Psoas muscle (tissue), 8 donors: Measurements from ENCODE around the gene TBXAS1. TPM values are rescaled to one million over a fixed set of nuclear protein-coding genes. Genes with fewer than 3 reads are reported as not detected.

Source experiments
- ATAC-seq, 4 donors: fragments of 200-7000 bp; cut with Tn5 transposase; one replicate each; pipeline ENCODE4 v1.9.1; 2020; ENCODE audit warnings: moderate library complexity in 3 of 4, mild to moderate bottlenecking in 2 of 4
- DNase-seq, 2 donors: peaks; one replicate each; pipeline ENCODE4 v3.0.0-alpha.2; 2020
- H3K27ac ChIP-seq: fragments of 200-600 bp; one replicate; pipeline ENCODE4 v1.8.0; 2022
- H3K27me3 ChIP-seq, 3 donors: fragments of 200-600 bp in 1 of 3; one replicate each; pipeline versions ENCODE4 v1.6.1 to v1.8.0; 2013 to 2022; ENCODE audit warnings: low read length in 2 of 3, mild to moderate bottlenecking in 2 of 3, moderate library complexity in 1 of 3; ENCODE audit not compliant: insufficient read depth in 3 of 3
- H3K36me3 ChIP-seq, 2 donors: fragments of 200-600 bp in 1 of 2; one replicate each; pipeline versions ENCODE4 v1.6.1 to v1.8.0; 2013 to 2022; ENCODE audit warnings: low read depth in 1 of 2, mild to moderate bottlenecking in 1 of 2, moderate library complexity in 1 of 2; ENCODE audit not compliant: insufficient read depth in 1 of 2
- H3K4me1 ChIP-seq: fragments of 200-600 bp; one replicate; pipeline ENCODE4 v1.8.0; 2022
- H3K4me3 ChIP-seq: fragments of 200-600 bp; one replicate; pipeline ENCODE4 v1.8.0; 2022; ENCODE audit warnings: mild to moderate bottlenecking
- H3K9me3 ChIP-seq: fragments of 200-600 bp; one replicate; pipeline ENCODE4 v1.8.0; 2022
- CTCF ChIP-seq: fragments of 200-600 bp; IDR thresholded peaks from one replicate; pipeline ENCODE4 v1.8.0; 2022; ENCODE audit warnings: antibody characterized with exemption
- WGBS, 3 donors: extraction: QIAGEN DNeasy Blood & Tissue Kit; methylation state at CpG; one replicate each; pipeline versions ENCODE4 v1.1.6 to v1.1.7; 2013; 5-methylcytosine and 5-hydroxymethylcytosine counted together
- intact Hi-C, 2 donors: fragments of 100-400 bp; cut with DNase I; formaldehyde crosslinking; loops; one replicate each; pipeline versions ENCODE4 v1.11.0 to v1.14.2; 2022
- polyA plus RNA-seq, 3 donors: library from polyadenylated mRNA; stranded (reverse); fragments of 200-250 nt; gene quantifications; one replicate each; pipeline ENCODE4 v1.2.3, GENCODE V29; 2013
- total RNA-seq, 4 donors: library from RNA; stranded (reverse); fragmentation: NEBNext Ultra II Directional in 2 of 4; extraction: Animal tissue kit (Norgen Biotek cat#: 25700) in 2 of 4; gene quantifications; one replicate each; pipeline versions ENCODE4 v1.2.1 to v1.2.4, GENCODE V29; 2021 to 2023
- donor health status: healthy with polysubstance abuse.
- donor health status: DM: no; HTN: no; CAD: no; lungs with moderate emphysema.
- donor health status: Bipolar disorder and iron deficiency.
- donor health status: healthy.
- donor health status: DM: yes; HTN: yes; CAD: no.
- donor health status: DM: no; HTN: no; CAD: no.
- donor health status: DM: no; HTN: no; CAD: no.
- donor health status: DM: yes; HTN: yes; CAD: no.

TBXAS1 gene
- total and polyA plus RNA-seq, 7 donors = 0.90 to 2.9 (median 2.0) TPM

GRCh38 chr7:140041659-140042385, 212.8 kb downstream of the TBXAS1 start:
- ATAC-seq (no peak), DNase-seq (no peak)
- Histone ChIP-seq H3K9me3 (no peaks in the 10 kb centered on the region), H3K27me3 (peaks cover 0 to 2% (median 0%) of the 10 kb centered on the region in 3 donors), H3K27ac (no peak overlapping the region), H3K36me3 (peaks cover 0 to 31% of the 10 kb centered on the region in 2 donors), H3K4me1 (no peaks in the 10 kb centered on the region), H3K4me3 (no peak overlapping the region)
- intact Hi-C loops = no loop called here
- no peak for TF ChIP-seq CTCF
- WGBS, 3 donors = 94 to 96% (median 95%) methylated on average over 12 of the region's 12 CpGs

GRCh38 chr7:140042386-140042670, 213.3 kb downstream of the TBXAS1 start:
- 90 to 95% (median 92%) methylated on average over 10 of the region's 10 CpGs for WGBS, 3 donors
- intact Hi-C loops = no loop called here
- Histone ChIP-seq H3K9me3 (no peaks in the 10 kb centered on the region), H3K4me1 (no peaks in the 10 kb centered on the region), H3K36me3 (peaks cover 0 to 32% of the 10 kb centered on the region in 2 donors), H3K27ac (no peak overlapping the region), H3K4me3 (no peak overlapping the region), H3K27me3 (peaks cover 0 to 2% (median 0%) of the 10 kb centered on the region in 3 donors)
- TF ChIP-seq CTCF = no peak
- DNase-seq (no peak), ATAC-seq (no peak)

- H3K36me3 ChIP-seq = peaks cover 0 to 32% of the 10 kb centered on the region in 2 donors
- WGBS, 3 donors = 86 to 87% (median 87%) methylated on average over 6 of the region's 6 CpGs
- DNase-seq (no peak), ATAC-seq (no peak)
- H3K27me3 ChIP-seq = peaks cover 0 to 2% (median 0%) of the 10 kb centered on the region in 3 donors
- intact Hi-C loops = no loop called here
- no peak for TF ChIP-seq CTCF
- H3K4me1 ChIP-seq = no peaks in the 10 kb centered on the region
- no peak overlapping the region for H3K4me3 ChIP-seq
- no peak overlapping the region for H3K27ac ChIP-seq
- H3K9me3 ChIP-seq = no peaks in the 10 kb centered on the region
Measured at GRCh38 chr7:140044251-140044650, 215.2 kb downstream of the TBXAS1 start.

GRCh38 chr7:140045697-140046096, 216.6 kb downstream of the TBXAS1 start:
- 41 to 60% (median 59%) methylated on average over 6 of the region's 6 CpGs for WGBS, 3 donors
- H3K27me3 ChIP-seq = peaks cover 0 to 2% (median 0%) of the 10 kb centered on the region in 3 donors
- H3K36me3 ChIP-seq = peaks cover 0 to 26% of the 10 kb centered on the region in 2 donors
- H3K4me3 ChIP-seq = no peak overlapping the region
- no peak overlapping the region for H3K27ac ChIP-seq
- DNase-seq = no peak
- intact Hi-C loops = no loop called here
- no peaks in the 10 kb centered on the region for H3K9me3 ChIP-seq
- ATAC-seq = no peak
- H3K4me1 ChIP-seq = no peaks in the 10 kb centered on the region
- no peak for TF ChIP-seq CTCF

GRCh38 chr7:140047197-140047596, 218.1 kb downstream of the TBXAS1 start:
- H3K27me3 ChIP-seq = peaks cover 0 to 2% (median 0%) of the 10 kb centered on the region in 3 donors
- no peaks in the 10 kb centered on the region for H3K9me3 ChIP-seq
- H3K4me1 ChIP-seq = no peaks in the 10 kb centered on the region
- DNase-seq (no peak), ATAC-seq (no peak)
- intact Hi-C loops = no loop called here
- H3K27ac ChIP-seq = no peak overlapping the region
- H3K36me3 ChIP-seq = peaks cover 0 to 22% of the 10 kb centered on the region in 2 donors
- no peak overlapping the region for H3K4me3 ChIP-seq
- 98 to 99% (median 98%) methylated on average over 3 of the region's 3 CpGs for WGBS, 3 donors
- TF ChIP-seq CTCF = no peak
